Body of pancreas (tissue), 4 donors: ENCODE measurements around the gene TSPAN31.

ENCODE experiments used
- POLR2A ChIP-seq, 3 donors: fragments of 450-650 bp; IDR thresholded peaks; one replicate each; pipeline ENCODE4 v1.6.1; 2016; ENCODE audit warnings: antibody characterized with exemption in 3 of 3, mild to moderate bottlenecking in 2 of 3
- TF ChIP-seq, protein P1 (sequence below), 7 experiments: fragments of 450-650 bp in 4 of 7; fragments of 200-600 bp in 3 of 7; sonication (generic) in 3 of 7; IDR thresholded peaks; one replicate each; pipeline ENCODE4 v1.5.1; 2016 to 2019; ENCODE audit warnings: antibody characterized with exemption in 7 of 7

DNA sequence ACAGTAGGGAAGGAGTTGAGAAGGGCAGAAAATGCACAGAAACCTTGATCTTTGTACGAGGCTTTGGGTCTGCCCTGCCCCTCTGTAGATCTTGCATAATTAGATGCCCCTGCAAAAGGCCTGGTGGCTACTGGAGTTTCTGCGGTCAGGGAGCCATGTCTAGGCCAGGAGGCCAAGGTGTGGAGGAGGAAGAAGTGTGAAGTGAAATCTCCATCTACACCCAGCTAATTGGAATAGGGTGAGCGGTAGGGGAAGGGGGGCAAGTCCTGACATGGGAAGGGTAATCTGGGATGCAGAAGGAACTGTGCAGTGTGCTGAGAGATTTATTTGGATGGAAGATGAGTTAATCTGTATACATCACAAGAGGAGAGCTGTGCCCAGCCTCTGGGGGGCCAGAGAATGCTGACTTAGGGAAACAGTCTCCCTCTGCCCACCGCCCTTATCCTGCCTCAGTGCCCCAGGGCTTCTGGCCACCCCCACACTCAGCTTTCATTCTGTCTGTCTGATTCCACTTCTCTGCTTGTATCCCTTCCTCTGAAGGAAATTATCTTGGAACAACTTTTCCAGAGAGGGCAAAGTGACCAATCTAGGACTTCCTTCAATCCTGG, 16.7 kb downstream of the TSPAN31 start:
- TF ChIP-seq, protein P1, sequence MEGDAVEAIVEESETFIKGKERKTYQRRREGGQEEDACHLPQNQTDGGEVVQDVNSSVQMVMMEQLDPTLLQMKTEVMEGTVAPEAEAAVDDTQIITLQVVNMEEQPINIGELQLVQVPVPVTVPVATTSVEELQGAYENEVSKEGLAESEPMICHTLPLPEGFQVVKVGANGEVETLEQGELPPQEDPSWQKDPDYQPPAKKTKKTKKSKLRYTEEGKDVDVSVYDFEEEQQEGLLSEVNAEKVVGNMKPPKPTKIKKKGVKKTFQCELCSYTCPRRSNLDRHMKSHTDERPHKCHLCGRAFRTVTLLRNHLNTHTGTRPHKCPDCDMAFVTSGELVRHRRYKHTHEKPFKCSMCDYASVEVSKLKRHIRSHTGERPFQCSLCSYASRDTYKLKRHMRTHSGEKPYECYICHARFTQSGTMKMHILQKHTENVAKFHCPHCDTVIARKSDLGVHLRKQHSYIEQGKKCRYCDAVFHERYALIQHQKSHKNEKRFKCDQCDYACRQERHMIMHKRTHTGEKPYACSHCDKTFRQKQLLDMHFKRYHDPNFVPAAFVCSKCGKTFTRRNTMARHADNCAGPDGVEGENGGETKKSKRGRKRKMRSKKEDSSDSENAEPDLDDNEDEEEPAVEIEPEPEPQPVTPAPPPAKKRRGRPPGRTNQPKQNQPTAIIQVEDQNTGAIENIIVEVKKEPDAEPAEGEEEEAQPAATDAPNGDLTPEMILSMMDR (IDR thresholded peaks at IDR 0.05): no peak
- TF ChIP-seq POLR2A (IDR thresholded peaks at IDR 0.05): no peak
